Upper lobe of right lung (tissue), 1 donor: Measurements from ENCODE around the gene NRP1. TPM values are rescaled to one million over a fixed set of nuclear protein-coding genes. Genes with fewer than 3 reads are reported as not detected.

ENCODE experiments used
- ATAC-seq: fragments of 200-7000 bp; cut with Tn5 transposase; one replicate; pipeline ENCODE4 v1.9.1; 2020; ENCODE audit warnings: mild to moderate bottlenecking, moderate library complexity
- DNase-seq: peaks from one replicate; pipeline ENCODE4 v3.0.0-alpha.2; 2020
- H3K27ac ChIP-seq: fragments of 200-600 bp; one replicate; pipeline ENCODE4 v1.8.0; 2022
- H3K27me3 ChIP-seq: fragments of 200-600 bp; one replicate; pipeline ENCODE4 v1.8.0; 2022; ENCODE audit warnings: mild to moderate bottlenecking
- H3K36me3 ChIP-seq: fragments of 200-600 bp; one replicate; pipeline ENCODE4 v1.8.0; 2022
- H3K4me1 ChIP-seq: fragments of 200-600 bp; one replicate; pipeline ENCODE4 v1.8.0; 2022
- H3K4me3 ChIP-seq: fragments of 200-600 bp; one replicate; pipeline ENCODE4 v1.8.0; 2022; ENCODE audit warnings: mild to moderate bottlenecking
- H3K9me3 ChIP-seq: fragments of 200-600 bp; one replicate; pipeline ENCODE4 v1.8.0; 2022
- CTCF ChIP-seq: fragments of 200-600 bp; IDR thresholded peaks from one replicate; pipeline ENCODE4 v1.8.0; 2022; ENCODE audit warnings: antibody characterized with exemption
- intact Hi-C: fragments of 100-400 bp; cut with DNase I; formaldehyde crosslinking; loops from one replicate; pipeline ENCODE4 v1.11.0; 2022
- total RNA-seq: library from RNA; stranded (reverse); fragmentation: NEBNext Ultra II Directional; extraction: Animal tissue kit (Norgen Biotek cat#: 25700); gene quantifications from one replicate; pipeline ENCODE4 v1.2.1, GENCODE V29; 2021
- donor health status: DM: no; HTN: yes; CAD: no; lungs with severe emphysema.

NRP1 gene
- total RNA-seq, 1 donor from 2014 or later, result 139 TPM

GRCh38 chr10:33368086-33368485 is 33.6 kb upstream of the NRP1 start:
- intact Hi-C loops, result no loop called here
- TF ChIP-seq CTCF, result no peak
- peaks cover 6% of the 10 kb centered on the region for H3K9me3 ChIP-seq
- H3K27me3 ChIP-seq, result no peaks in the 10 kb centered on the region
- H3K4me1 ChIP-seq, result no peaks in the 10 kb centered on the region
- no peak for ATAC-seq
- no peaks in the 10 kb centered on the region for H3K36me3 ChIP-seq
- H3K4me3 ChIP-seq, result no peak overlapping the region
- no peak overlapping the region for H3K27ac ChIP-seq
- no peak for DNase-seq

- no peaks in the 10 kb centered on the region for H3K27me3 ChIP-seq
- ATAC-seq, result peak; percentile 90
- intact Hi-C loops, result no loop called here
Observed at GRCh38 chr10:33365871-33366411, 31.5 kb upstream of the NRP1 start.

GRCh38 chr10:33365301-33365700 is 30.8 kb upstream of the NRP1 start:
- peak; percentile 30 for ATAC-seq
- Histone ChIP-seq H3K4me3 (no peak overlapping the region), H3K27me3 (no peaks in the 10 kb centered on the region), H3K4me1 (no peaks in the 10 kb centered on the region), H3K27ac (peak overlapping the region; percentile 63), H3K36me3 (no peaks in the 10 kb centered on the region), H3K9me3 (peaks cover 6% of the 10 kb centered on the region)
- DNase-seq, result no peak
- TF ChIP-seq CTCF, result no peak
- intact Hi-C loops, result no loop called here

More at GRCh38 chr10:33365871-33366411, 31.5 kb upstream of the NRP1 start:
- Histone ChIP-seq H3K4me1 (no peaks in the 10 kb centered on the region), H3K4me3 (no peak overlapping the region), H3K9me3 (peaks cover 6% of the 10 kb centered on the region), H3K27ac (peak overlapping the region; percentile 63), H3K36me3 (no peaks in the 10 kb centered on the region)
- no peak for DNase-seq
- TF ChIP-seq CTCF, result no peak

GRCh38 chr10:33363106-33363505 is 28.6 kb upstream of the NRP1 start:
- no peak for TF ChIP-seq CTCF
- Histone ChIP-seq H3K4me3 (no peak overlapping the region), H3K4me1 (no peaks in the 10 kb centered on the region), H3K27me3 (no peaks in the 10 kb centered on the region), H3K27ac (no peak overlapping the region), H3K36me3 (no peaks in the 10 kb centered on the region), H3K9me3 (peaks cover 6% of the 10 kb centered on the region)
- intact Hi-C loops, result no loop called here
- DNase-seq (no peak), ATAC-seq (no peak)

GRCh38 chr10:33358016-33358415 is 23.5 kb upstream of the NRP1 start:
- no peak for TF ChIP-seq CTCF
- Histone ChIP-seq H3K4me1 (no peaks in the 10 kb centered on the region), H3K4me3 (no peak overlapping the region), H3K9me3 (no peaks in the 10 kb centered on the region), H3K36me3 (no peaks in the 10 kb centered on the region), H3K27me3 (no peaks in the 10 kb centered on the region), H3K27ac (no peak overlapping the region)
- intact Hi-C loops, result no loop called here
- no peak for DNase-seq
- ATAC-seq, result no peak

GRCh38 chr10:33355274-33355673 is 20.8 kb upstream of the NRP1 start:
- no peak for TF ChIP-seq CTCF
- ATAC-seq (peak; percentile 95), DNase-seq (no peak)
- Histone ChIP-seq H3K27me3 (no peaks in the 10 kb centered on the region), H3K4me3 (no peak overlapping the region), H3K36me3 (no peaks in the 10 kb centered on the region), H3K9me3 (no peaks in the 10 kb centered on the region), H3K27ac (no peak overlapping the region), H3K4me1 (no peaks in the 10 kb centered on the region)
- intact Hi-C loops, result no loop called here
